Measurements from ENCODE around the gene AP1S3. TPM values are rescaled to one million over a fixed set of nuclear protein-coding genes. Genes with fewer than 3 reads are reported as not detected.

The AP1S3 gene
- total RNA-seq, 1 experiment from 2014 or later: 17.4 TPM

GRCh38 chr2:223721746-223722145 is 115.6 kb downstream of the AP1S3 start:
- H3K27ac Mint-ChIP-seq: no peak overlapping the region
- no peak for TF ChIP-seq USF2 (CRISPR knock-in tag; IDR thresholded peaks at IDR 0.05)
- TF ChIP-seq, protein P1, sequence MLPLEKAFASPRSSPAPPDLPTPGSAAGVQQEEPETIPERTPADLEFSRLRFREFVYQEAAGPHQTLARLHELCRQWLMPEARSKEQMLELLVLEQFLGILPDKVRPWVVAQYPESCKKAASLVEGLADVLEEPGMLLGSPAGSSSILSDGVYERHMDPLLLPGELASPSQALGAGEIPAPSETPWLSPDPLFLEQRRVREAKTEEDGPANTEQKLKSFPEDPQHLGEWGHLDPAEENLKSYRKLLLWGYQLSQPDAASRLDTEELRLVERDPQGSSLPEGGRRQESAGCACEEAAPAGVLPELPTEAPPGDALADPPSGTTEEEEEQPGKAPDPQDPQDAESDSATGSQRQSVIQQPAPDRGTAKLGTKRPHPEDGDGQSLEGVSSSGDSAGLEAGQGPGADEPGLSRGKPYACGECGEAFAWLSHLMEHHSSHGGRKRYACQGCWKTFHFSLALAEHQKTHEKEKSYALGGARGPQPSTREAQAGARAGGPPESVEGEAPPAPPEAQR (CRISPR knock-in tag; IDR thresholded peaks at IDR 0.05): no peak
- DNase-seq (ENCODE audit: low spot score) (no peak), ATAC-seq (no peak)
- H3K9me3 Mint-ChIP-seq: peaks cover 27% of the 10 kb centered on the region
- peaks cover 26% of the 10 kb centered on the region for H3K36me3 Mint-ChIP-seq
- no peak overlapping the region for H3K4me3 Mint-ChIP-seq
- POLR2A ChIA-PET: no interaction called here
- CTCF ChIA-PET: no interaction called here
- no peaks in the 10 kb centered on the region for H3K27me3 Mint-ChIP-seq (ENCODE audit: low read depth)
- peaks cover 32% of the 10 kb centered on the region for H3K4me1 Mint-ChIP-seq

GRCh38 chr2:223720367-223720766 is 117.0 kb downstream of the AP1S3 start:
- TF ChIP-seq MXD4 (CRISPR knock-in tag; IDR thresholded peaks at IDR 0.05; ENCODE audit: borderline replicate concordance): no peak
- TF ChIP-seq, protein P2, sequence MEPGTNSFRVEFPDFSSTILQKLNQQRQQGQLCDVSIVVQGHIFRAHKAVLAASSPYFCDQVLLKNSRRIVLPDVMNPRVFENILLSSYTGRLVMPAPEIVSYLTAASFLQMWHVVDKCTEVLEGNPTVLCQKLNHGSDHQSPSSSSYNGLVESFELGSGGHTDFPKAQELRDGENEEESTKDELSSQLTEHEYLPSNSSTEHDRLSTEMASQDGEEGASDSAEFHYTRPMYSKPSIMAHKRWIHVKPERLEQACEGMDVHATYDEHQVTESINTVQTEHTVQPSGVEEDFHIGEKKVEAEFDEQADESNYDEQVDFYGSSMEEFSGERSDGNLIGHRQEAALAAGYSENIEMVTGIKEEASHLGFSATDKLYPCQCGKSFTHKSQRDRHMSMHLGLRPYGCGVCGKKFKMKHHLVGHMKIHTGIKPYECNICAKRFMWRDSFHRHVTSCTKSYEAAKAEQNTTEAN (CRISPR knock-in tag; IDR thresholded peaks at IDR 0.05): no peak
- TF ChIP-seq, protein P3, sequence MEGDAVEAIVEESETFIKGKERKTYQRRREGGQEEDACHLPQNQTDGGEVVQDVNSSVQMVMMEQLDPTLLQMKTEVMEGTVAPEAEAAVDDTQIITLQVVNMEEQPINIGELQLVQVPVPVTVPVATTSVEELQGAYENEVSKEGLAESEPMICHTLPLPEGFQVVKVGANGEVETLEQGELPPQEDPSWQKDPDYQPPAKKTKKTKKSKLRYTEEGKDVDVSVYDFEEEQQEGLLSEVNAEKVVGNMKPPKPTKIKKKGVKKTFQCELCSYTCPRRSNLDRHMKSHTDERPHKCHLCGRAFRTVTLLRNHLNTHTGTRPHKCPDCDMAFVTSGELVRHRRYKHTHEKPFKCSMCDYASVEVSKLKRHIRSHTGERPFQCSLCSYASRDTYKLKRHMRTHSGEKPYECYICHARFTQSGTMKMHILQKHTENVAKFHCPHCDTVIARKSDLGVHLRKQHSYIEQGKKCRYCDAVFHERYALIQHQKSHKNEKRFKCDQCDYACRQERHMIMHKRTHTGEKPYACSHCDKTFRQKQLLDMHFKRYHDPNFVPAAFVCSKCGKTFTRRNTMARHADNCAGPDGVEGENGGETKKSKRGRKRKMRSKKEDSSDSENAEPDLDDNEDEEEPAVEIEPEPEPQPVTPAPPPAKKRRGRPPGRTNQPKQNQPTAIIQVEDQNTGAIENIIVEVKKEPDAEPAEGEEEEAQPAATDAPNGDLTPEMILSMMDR (IDR thresholded peaks at IDR 0.05): no peak
- TF ChIP-seq FOXK1 (CRISPR knock-in tag; IDR thresholded peaks at IDR 0.05): no peak
- TF ChIP-seq NFATC4 (CRISPR knock-in tag; IDR thresholded peaks at IDR 0.05): no peak
- TF ChIP-seq ATF1 (CRISPR knock-in tag; IDR thresholded peaks at IDR 0.05): no peak
- no peak for DNase-seq (ENCODE audit: low spot score)
- CTCF ChIA-PET: no interaction called here
- no peak overlapping the region for H3K27ac Mint-ChIP-seq
- no peaks in the 10 kb centered on the region for H3K27me3 Mint-ChIP-seq (ENCODE audit: low read depth)
- POLR2A ChIA-PET: no interaction called here
- H3K4me3 Mint-ChIP-seq: no peak overlapping the region
- ATAC-seq: no peak
- H3K9me3 Mint-ChIP-seq: peaks cover 31% of the 10 kb centered on the region
- H3K4me1 Mint-ChIP-seq: peaks cover 18% of the 10 kb centered on the region
- peaks cover 28% of the 10 kb centered on the region for H3K36me3 Mint-ChIP-seq

GRCh38 chr2:223712642-223713041 is 124.7 kb downstream of the AP1S3 start:
- H3K36me3 Mint-ChIP-seq: peaks cover 10% of the 10 kb centered on the region
- no peak for ATAC-seq
- H3K4me1 Mint-ChIP-seq: no peaks in the 10 kb centered on the region
- ChIA-PET POLR2A (no interaction called here), CTCF (no interaction called here)
- no peak overlapping the region for H3K27ac Mint-ChIP-seq
- no peak overlapping the region for H3K4me3 Mint-ChIP-seq
- H3K9me3 Mint-ChIP-seq: peaks cover 10% of the 10 kb centered on the region
- no peaks in the 10 kb centered on the region for H3K27me3 Mint-ChIP-seq (ENCODE audit: low read depth)
- no peak for DNase-seq (ENCODE audit: low spot score)
- TF ChIP-seq TEAD1 (CRISPR knock-in tag; IDR thresholded peaks at IDR 0.05): no peak
- no peak for TF ChIP-seq SP1 (CRISPR knock-in tag; conservative IDR thresholded peaks at IDR 0.05)
- TF ChIP-seq, protein P4, sequence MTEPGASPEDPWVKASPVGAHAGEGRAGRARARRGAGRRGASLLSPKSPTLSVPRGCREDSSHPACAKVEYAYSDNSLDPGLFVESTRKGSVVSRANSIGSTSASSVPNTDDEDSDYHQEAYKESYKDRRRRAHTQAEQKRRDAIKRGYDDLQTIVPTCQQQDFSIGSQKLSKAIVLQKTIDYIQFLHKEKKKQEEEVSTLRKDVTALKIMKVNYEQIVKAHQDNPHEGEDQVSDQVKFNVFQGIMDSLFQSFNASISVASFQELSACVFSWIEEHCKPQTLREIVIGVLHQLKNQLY (CRISPR knock-in tag; IDR thresholded peaks at IDR 0.05): no peak
- no peak for TF ChIP-seq ELF4 (CRISPR knock-in tag; IDR thresholded peaks at IDR 0.05; ENCODE audit: low read depth)
- no peak for TF ChIP-seq ZNF416 (CRISPR knock-in tag; IDR thresholded peaks at IDR 0.05)
- TF ChIP-seq, protein P5, sequence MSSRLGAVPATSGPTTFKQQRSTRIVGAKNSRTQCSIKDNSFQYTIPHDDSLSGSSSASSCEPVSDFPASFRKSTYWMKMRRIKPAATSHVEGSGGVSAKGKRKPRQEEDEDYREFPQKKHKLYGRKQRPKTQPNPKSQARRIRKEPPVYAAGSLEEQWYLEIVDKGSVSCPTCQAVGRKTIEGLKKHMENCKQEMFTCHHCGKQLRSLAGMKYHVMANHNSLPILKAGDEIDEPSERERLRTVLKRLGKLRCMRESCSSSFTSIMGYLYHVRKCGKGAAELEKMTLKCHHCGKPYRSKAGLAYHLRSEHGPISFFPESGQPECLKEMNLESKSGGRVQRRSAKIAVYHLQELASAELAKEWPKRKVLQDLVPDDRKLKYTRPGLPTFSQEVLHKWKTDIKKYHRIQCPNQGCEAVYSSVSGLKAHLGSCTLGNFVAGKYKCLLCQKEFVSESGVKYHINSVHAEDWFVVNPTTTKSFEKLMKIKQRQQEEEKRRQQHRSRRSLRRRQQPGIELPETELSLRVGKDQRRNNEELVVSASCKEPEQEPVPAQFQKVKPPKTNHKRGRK (CRISPR knock-in tag; IDR thresholded peaks at IDR 0.05; ENCODE audit: borderline replicate concordance): no peak
- no peak for TF ChIP-seq NFE2L1 (CRISPR knock-in tag; IDR thresholded peaks at IDR 0.05)
- TF ChIP-seq CREB1 (CRISPR knock-in tag; IDR thresholded peaks at IDR 0.05): no peak
- TF ChIP-seq, protein P6, sequence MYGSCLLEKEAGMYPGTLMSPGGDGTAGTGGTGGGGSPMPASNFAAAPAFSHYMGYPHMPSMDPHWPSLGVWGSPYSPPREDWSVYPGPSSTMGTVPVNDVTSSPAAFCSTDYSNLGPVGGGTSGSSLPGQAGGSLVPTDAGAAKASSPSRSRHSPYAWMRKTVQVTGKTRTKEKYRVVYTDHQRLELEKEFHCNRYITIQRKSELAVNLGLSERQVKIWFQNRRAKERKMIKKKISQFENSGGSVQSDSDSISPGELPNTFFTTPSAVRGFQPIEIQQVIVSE (CRISPR knock-in tag; IDR thresholded peaks at IDR 0.05; ENCODE audit: borderline replicate concordance): no peak
- no peak for TF ChIP-seq NFYB (CRISPR knock-in tag; conservative IDR thresholded peaks at IDR 0.05; ENCODE audit: low read depth)
- TF ChIP-seq, protein P2 (CRISPR knock-in tag; IDR thresholded peaks at IDR 0.05): no peak
- no peak for TF ChIP-seq TP53 (CRISPR knock-in tag; IDR thresholded peaks at IDR 0.05)
- no peak for TF ChIP-seq USF2 (CRISPR knock-in tag; IDR thresholded peaks at IDR 0.05)
- TF ChIP-seq KAT7 (CRISPR knock-in tag; IDR thresholded peaks at IDR 0.05; ENCODE audit: borderline replicate concordance): no peak
- no peak for TF ChIP-seq ZNF263 (CRISPR knock-in tag; IDR thresholded peaks at IDR 0.05; ENCODE audit: low read depth)
